Upper lobe of right lung (tissue), 1 donor: Measurements from ENCODE around the gene MAST1. TPM values are rescaled to one million over a fixed set of nuclear protein-coding genes. Genes with fewer than 3 reads are reported as not detected.

Source experiments
- ATAC-seq: fragments of 200-7000 bp; cut with Tn5 transposase; one replicate; pipeline ENCODE4 v1.9.1; 2020; ENCODE audit warnings: mild to moderate bottlenecking, moderate library complexity
- DNase-seq: peaks from one replicate; pipeline ENCODE4 v3.0.0-alpha.2; 2020
- H3K27ac ChIP-seq: fragments of 200-600 bp; one replicate; pipeline ENCODE4 v1.8.0; 2022
- H3K27me3 ChIP-seq: fragments of 200-600 bp; one replicate; pipeline ENCODE4 v1.8.0; 2022; ENCODE audit warnings: mild to moderate bottlenecking
- H3K36me3 ChIP-seq: fragments of 200-600 bp; one replicate; pipeline ENCODE4 v1.8.0; 2022
- H3K4me1 ChIP-seq: fragments of 200-600 bp; one replicate; pipeline ENCODE4 v1.8.0; 2022
- H3K4me3 ChIP-seq: fragments of 200-600 bp; one replicate; pipeline ENCODE4 v1.8.0; 2022; ENCODE audit warnings: mild to moderate bottlenecking
- H3K9me3 ChIP-seq: fragments of 200-600 bp; one replicate; pipeline ENCODE4 v1.8.0; 2022
- intact Hi-C: fragments of 100-400 bp; cut with DNase I; formaldehyde crosslinking; loops from one replicate; pipeline ENCODE4 v1.11.0; 2022
- total RNA-seq: library from RNA; stranded (reverse); fragmentation: NEBNext Ultra II Directional; extraction: Animal tissue kit (Norgen Biotek cat#: 25700); gene quantifications from one replicate; pipeline ENCODE4 v1.2.1, GENCODE V29; 2021
- TF ChIP-seq, protein P1 (sequence below): fragments of 200-600 bp; IDR thresholded peaks from one replicate; pipeline ENCODE4 v1.8.0; 2022; ENCODE audit warnings: antibody characterized with exemption
- donor health status: DM: no; HTN: yes; CAD: no; lungs with severe emphysema.

The MAST1 gene
- total RNA-seq, 1 donor from 2014 or later, result not detected

DNA sequence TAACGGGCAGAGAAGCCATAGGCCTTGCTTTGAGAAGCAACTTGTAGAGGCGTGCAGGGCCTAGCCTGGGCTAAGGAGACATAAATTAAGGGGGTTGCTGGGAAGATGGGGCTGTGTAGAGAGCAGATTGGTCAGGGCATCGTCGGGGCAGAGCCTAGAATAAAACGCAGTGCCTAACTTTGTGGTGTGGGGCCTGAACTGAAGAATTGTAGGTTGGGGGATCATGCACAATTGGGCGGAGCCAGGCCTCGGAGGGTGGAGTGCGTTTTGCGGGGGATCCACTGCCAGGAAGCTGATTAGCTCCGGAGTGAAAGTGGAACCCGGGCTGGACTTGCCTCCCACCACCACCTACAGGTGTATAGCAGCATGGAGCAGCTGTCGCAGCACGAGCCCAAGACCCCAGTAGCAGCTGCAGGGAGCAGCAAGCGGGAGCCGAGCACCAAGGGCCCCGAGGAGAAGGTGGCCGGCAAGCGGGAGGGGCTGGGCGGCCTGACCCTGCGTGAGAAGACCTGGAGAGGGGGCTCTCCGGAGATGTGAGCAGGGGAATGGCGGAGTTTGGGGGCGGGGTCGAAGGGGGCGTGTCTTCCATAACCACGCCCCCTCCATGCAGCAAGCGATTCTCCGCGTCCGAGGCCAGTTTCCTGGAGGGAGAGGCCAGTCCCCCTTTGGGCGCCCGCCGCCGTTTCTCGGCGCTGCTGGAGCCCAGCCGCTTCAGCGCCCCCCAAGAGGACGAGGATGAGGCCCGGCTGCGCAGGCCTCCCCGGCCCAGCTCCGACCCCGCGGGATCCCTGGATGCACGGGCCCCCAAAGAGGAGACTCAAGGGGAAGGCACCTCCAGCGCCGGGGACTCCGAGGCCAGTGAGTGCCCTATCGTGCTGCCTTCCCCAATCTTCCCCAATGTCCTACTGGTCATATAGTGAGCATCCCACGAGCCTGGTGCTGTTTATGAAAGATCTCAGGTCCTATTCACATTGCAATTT, 29.1 kb downstream of the MAST1 start:
- H3K27ac ChIP-seq, result no peak overlapping the region
- intact Hi-C loops, result no loop called here
- H3K36me3 ChIP-seq, result no peaks in the 10 kb centered on the region
- DNase-seq (peak; percentile 84), ATAC-seq (peak; percentile 81)
- no peaks in the 10 kb centered on the region for H3K9me3 ChIP-seq
- peaks cover 5% of the 10 kb centered on the region for H3K4me1 ChIP-seq
- TF ChIP-seq, protein P1, sequence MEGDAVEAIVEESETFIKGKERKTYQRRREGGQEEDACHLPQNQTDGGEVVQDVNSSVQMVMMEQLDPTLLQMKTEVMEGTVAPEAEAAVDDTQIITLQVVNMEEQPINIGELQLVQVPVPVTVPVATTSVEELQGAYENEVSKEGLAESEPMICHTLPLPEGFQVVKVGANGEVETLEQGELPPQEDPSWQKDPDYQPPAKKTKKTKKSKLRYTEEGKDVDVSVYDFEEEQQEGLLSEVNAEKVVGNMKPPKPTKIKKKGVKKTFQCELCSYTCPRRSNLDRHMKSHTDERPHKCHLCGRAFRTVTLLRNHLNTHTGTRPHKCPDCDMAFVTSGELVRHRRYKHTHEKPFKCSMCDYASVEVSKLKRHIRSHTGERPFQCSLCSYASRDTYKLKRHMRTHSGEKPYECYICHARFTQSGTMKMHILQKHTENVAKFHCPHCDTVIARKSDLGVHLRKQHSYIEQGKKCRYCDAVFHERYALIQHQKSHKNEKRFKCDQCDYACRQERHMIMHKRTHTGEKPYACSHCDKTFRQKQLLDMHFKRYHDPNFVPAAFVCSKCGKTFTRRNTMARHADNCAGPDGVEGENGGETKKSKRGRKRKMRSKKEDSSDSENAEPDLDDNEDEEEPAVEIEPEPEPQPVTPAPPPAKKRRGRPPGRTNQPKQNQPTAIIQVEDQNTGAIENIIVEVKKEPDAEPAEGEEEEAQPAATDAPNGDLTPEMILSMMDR, result no peak
- peak overlapping the region; percentile 44 for H3K4me3 ChIP-seq
- H3K27me3 ChIP-seq, result no peaks in the 10 kb centered on the region

DNA sequence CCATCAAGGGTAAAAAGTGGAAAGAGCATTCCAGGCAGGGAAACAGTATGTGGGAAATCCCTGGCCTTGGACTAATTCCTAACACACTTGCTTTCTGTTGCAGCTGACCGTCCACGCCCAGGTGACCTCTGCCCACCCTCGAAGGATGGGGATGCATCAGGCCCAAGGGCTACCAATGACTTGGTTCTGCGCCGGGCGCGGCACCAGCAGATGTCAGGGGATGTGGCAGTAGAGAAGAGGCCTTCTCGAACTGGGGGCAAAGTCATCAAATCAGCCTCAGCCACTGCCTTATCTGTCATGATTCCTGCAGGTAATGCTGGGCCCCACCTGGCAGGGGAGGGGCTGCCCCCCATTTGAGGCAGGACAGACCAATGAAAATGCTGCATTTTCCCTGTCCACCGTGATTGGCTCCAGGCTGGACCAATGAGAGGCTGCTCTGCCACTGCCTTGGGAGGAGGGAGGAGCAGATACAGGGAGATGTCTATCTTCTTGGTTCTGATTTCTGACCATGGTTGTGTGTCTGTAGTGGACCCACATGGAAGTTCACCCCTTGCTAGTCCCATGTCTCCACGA, 30.3 kb downstream of the MAST1 start:
- TF ChIP-seq, protein P1, result no peak
- Histone ChIP-seq H3K4me1 (peaks cover 5% of the 10 kb centered on the region), H3K27ac (no peak overlapping the region), H3K4me3 (no peak overlapping the region), H3K9me3 (no peaks in the 10 kb centered on the region), H3K27me3 (no peaks in the 10 kb centered on the region), H3K36me3 (no peaks in the 10 kb centered on the region)
- intact Hi-C loops, result no loop called here
- ATAC-seq, result no peak
- no peak for DNase-seq

DNA sequence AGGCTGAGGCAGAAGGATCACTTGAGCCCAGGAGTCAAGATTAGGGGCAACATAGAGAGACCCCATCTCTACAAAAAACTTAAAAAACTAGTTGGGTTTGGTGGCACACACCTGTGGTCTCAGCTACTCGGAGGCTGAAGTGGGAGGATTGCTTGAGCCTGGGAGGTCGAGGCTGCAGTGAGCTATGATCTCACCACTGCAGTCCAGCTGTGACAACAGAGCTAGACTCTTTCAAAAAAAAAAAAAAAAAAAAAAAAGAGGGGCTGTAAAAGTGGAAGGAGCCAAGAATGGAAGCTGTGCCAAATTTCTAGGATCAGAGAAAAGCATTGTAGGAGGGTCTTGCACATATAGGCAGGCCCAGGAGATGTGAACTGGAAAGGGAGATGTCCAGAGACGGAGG, 33.4 kb downstream of the MAST1 start:
- Histone ChIP-seq H3K36me3 (peaks cover 4% of the 10 kb centered on the region), H3K4me3 (no peak overlapping the region), H3K4me1 (peaks cover 5% of the 10 kb centered on the region), H3K27me3 (no peaks in the 10 kb centered on the region), H3K9me3 (no peaks in the 10 kb centered on the region), H3K27ac (no peak overlapping the region)
- ATAC-seq, result no peak
- no peak for DNase-seq
- TF ChIP-seq, protein P1, result no peak
- intact Hi-C loops, result no loop called here

DNA sequence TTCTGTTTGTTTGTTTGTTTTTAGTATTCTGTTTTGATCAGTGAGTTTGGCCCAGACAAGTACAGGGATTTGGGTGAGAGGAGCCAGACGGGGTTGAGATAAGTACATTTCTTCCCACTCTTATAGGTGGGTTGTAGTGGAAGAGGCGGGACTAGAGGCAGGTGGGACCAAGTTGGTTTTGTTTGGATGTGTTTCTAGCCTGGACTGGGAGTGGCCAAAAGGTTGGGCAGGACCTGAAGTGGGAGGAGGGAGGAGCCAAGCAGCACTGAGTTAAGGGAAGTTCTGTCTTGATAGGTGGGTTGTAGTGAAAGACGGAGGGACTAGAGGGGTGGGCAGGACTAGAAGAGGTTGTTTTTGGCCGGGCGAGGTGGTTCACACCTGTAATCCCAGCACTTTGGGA, 33.9 kb downstream of the MAST1 start:
- ATAC-seq, result no peak
- Histone ChIP-seq H3K4me1 (peaks cover 5% of the 10 kb centered on the region), H3K27me3 (no peaks in the 10 kb centered on the region), H3K9me3 (no peaks in the 10 kb centered on the region), H3K27ac (no peak overlapping the region), H3K4me3 (no peak overlapping the region), H3K36me3 (peaks cover 8% of the 10 kb centered on the region)
- intact Hi-C loops, result no loop called here
- no peak for DNase-seq
- TF ChIP-seq, protein P1, result no peak

DNA sequence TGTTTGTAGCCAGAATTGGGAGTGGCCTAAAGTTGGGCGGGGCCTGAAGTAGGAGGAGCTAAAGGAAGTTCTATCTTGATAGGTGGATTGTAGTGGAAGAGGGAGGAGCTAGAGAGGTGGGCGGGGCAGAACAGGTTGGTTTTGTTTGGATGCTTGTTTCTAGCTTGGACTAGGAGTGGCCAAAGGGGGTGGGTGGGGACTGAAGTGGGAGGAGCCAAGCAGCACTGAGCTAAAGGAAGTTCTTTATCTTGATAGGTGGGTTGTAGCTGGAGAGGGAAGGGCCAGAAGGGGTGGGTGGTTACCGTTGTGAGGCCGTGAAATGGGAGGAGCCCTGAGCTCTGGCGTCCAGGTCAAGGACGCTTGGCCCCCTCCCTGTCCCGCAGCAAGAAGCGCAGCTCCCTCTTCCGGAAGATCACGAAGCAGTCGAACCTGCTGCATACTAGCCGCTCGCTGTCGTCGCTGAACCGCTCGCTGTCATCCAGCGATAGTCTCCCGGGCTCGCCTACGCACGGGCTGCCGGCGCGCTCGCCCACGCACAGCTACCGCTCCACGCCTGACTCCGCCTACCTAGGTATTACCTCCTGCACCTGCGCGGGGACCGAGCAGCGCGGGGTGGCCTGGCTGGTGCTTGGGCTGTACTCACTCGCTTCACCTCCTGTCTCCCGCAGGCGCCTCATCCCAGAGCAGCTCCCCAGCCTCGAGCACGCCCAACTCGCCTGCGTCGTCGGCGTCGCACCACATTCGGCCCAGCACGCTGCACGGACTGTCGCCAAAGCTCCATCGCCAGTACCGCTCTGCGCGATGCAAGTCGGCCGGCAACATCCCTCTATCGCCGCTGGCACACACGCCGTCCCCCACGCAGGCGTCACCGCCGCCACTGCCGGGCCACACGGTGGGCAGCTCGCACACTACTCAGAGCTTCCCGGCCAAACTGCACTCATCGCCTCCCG, 34.9 kb downstream of the MAST1 start:
- Histone ChIP-seq H3K4me1 (no peaks in the 10 kb centered on the region), H3K9me3 (no peaks in the 10 kb centered on the region), H3K4me3 (peak overlapping the region; percentile 19), H3K27ac (no peak overlapping the region), H3K36me3 (peaks cover 17% of the 10 kb centered on the region), H3K27me3 (no peaks in the 10 kb centered on the region)
- intact Hi-C loops, result no loop called here
- peak; percentile 84 for ATAC-seq
- peak; percentile 82 for DNase-seq
- TF ChIP-seq, protein P1, result no peak
